Neural cell (in vitro differentiated cells): Measurements from ENCODE around the gene RAB3C. TPM values are rescaled to one million over a fixed set of nuclear protein-coding genes. Genes with fewer than 3 reads are reported as not detected.

ENCODE experiments used
- H2AFZ ChIP-seq: fragments of 200-600, 300-800 bp; sonication (generic), shearing (Covaris generic); 2 replicates; pipeline ENCODE4 v1.6.0; 2014; ENCODE audit warnings: low read depth, mild to moderate bottlenecking, antibody characterized with exemption, low read length, moderate library complexity
- H3F3A ChIP-seq: fragments of 200-600 bp; shearing (Covaris generic); 2 replicates; pipeline ENCODE4 v1.6.1; 2016; ENCODE audit warnings: mild to moderate bottlenecking, moderate library complexity, mixed read lengths, antibody characterized with exemption, low read length; ENCODE audit not compliant: insufficient read depth, poor library complexity, severe bottlenecking
- H3K27ac ChIP-seq: fragments of 200-600, 300-800 bp; sonication (generic), shearing (Covaris generic); 2 replicates; pipeline ENCODE4 v1.5.1; 2014; ENCODE audit warnings: mild to moderate bottlenecking, low read length, moderate library complexity
- H3K27me3 ChIP-seq: fragments of 300-800, 200-600 bp; sonication (generic), shearing (Covaris generic); 2 replicates; pipeline ENCODE4 v1.6.0; 2014; ENCODE audit warnings: mild to moderate bottlenecking, low read depth, low read length, moderate library complexity; ENCODE audit not compliant: insufficient read depth
- H3K36me3 ChIP-seq: fragments of 300-800, 200-600 bp; sonication (generic), shearing (Covaris generic); 2 replicates; pipeline ENCODE4 v1.5.1; 2014; ENCODE audit warnings: mild to moderate bottlenecking, antibody characterized with exemption, low read length, moderate library complexity; ENCODE audit not compliant: insufficient read depth
- H3K4me2 ChIP-seq: fragments of 300-800, 200-600 bp; sonication (generic), shearing (Covaris generic); 2 replicates; pipeline ENCODE4 v1.6.0; 2014; ENCODE audit warnings: mild to moderate bottlenecking, low read length
- H3K4me3 ChIP-seq: fragments of 300-800, 200-600 bp; sonication (generic), shearing (Covaris generic); 2 replicates; pipeline ENCODE4 v1.5.1; 2014; ENCODE audit warnings: mild to moderate bottlenecking, low read length, moderate library complexity
- H3K79me2 ChIP-seq: fragments of 200-600 bp; shearing (Covaris generic); replicated peaks from 2 replicates; pipeline ENCODE4 v1.6.0; 2014; ENCODE audit warnings: mild to moderate bottlenecking, low read length, moderate library complexity; ENCODE audit not compliant: insufficient read depth
- H3K9ac ChIP-seq: fragments of 300-800, 200-600 bp; sonication (generic), shearing (Covaris generic); 2 replicates; pipeline ENCODE4 v1.6.1; 2016; ENCODE audit warnings: mild to moderate bottlenecking, low read length, mixed read lengths
- H3K9me2 ChIP-seq: fragments of 200-600 bp; shearing (Covaris generic); 2 replicates; pipeline ENCODE4 v1.6.1; 2016; ENCODE audit warnings: mild to moderate bottlenecking, low read length, mixed read lengths; ENCODE audit not compliant: insufficient read depth
- H3K9me3 ChIP-seq: fragments of 200-600, 300-800 bp; sonication (generic), shearing (Covaris generic); 2 replicates; pipeline ENCODE4 v1.6.1; 2016; ENCODE audit warnings: mild to moderate bottlenecking, mixed run types, low read length, moderate library complexity, mixed read lengths
- H4K20me1 ChIP-seq: fragments of 200-600 bp; shearing (Covaris generic); 2 replicates; pipeline ENCODE4 v1.6.1; 2016; ENCODE audit warnings: mild to moderate bottlenecking, mixed run types; ENCODE audit not compliant: insufficient read depth
- CTCF ChIP-seq: fragments of 450-650 bp; IDR thresholded peaks from 2 replicates; pipeline ENCODE4 v1.5.1; 2014; ENCODE audit warnings: antibody characterized with exemption, mild to moderate bottlenecking, moderate library complexity; ENCODE audit not compliant: poor library complexity, severe bottlenecking
- EP300 ChIP-seq: fragments of 450-650 bp; conservative IDR thresholded peaks from 2 replicates; pipeline ENCODE4 v1.6.1; 2014; ENCODE audit warnings: antibody characterized with exemption, mild to moderate bottlenecking, moderate library complexity; ENCODE audit not compliant: poor library complexity, severe bottlenecking
- EZH2 ChIP-seq: fragments of 200-600, 300-800 bp; shearing (Covaris generic), sonication (generic); IDR thresholded peaks from 2 replicates; pipeline ENCODE4 v1.6.1; 2014; ENCODE audit warnings: antibody characterized with exemption, low read length, borderline replicate concordance, mild to moderate bottlenecking; ENCODE audit not compliant: insufficient read depth, poor library complexity, severe bottlenecking
- MXI1 ChIP-seq: fragments of 450-650 bp; conservative IDR thresholded peaks from 2 replicates; pipeline ENCODE4 v1.6.1; 2014; ENCODE audit warnings: antibody characterized with exemption, mild to moderate bottlenecking; ENCODE audit not compliant: poor library complexity, severe bottlenecking
- POLR2AphosphoS5 ChIP-seq: IDR thresholded peaks from 2 replicates; pipeline ENCODE4 v1.6.1; 2012
- RAD21 ChIP-seq: fragments of 450-650 bp; conservative IDR thresholded peaks from 2 replicates; pipeline ENCODE4 v1.6.1; 2014; ENCODE audit warnings: antibody characterized with exemption, mild to moderate bottlenecking, moderate library complexity
- REST ChIP-seq: IDR thresholded peaks from 2 replicates; pipeline ENCODE4 v1.6.1; 2012; ENCODE audit warnings: borderline replicate concordance
- SMC3 ChIP-seq: fragments of 450-650 bp; conservative IDR thresholded peaks from 2 replicates; pipeline ENCODE4 v1.6.1; 2014; ENCODE audit warnings: antibody characterized with exemption, mild to moderate bottlenecking, moderate library complexity; ENCODE audit not compliant: poor library complexity
- TAF1 ChIP-seq: IDR thresholded peaks from 2 replicates; pipeline ENCODE4 v1.6.1; 2012; ENCODE audit warnings: low read depth
- polyA plus RNA-seq: library from polyadenylated mRNA; depleted of rRNA; stranded (reverse); fragments of >200 nt; gene quantifications from 2 replicates; pipeline ENCODE4 v1.2.3, GENCODE V29; 2014

RAB3C gene
- polyA plus RNA-seq, 1 donor from 2014 or later, result 94.3 TPM

GRCh38 chr5:58860680-58861079, 277.8 kb downstream of the RAB3C start:
- no peaks in the 10 kb centered on the region for H3K79me2 ChIP-seq
- H3K27ac ChIP-seq, result no peak overlapping the region
- H3F3A ChIP-seq, result no peaks in the 10 kb centered on the region
- no peaks in the 10 kb centered on the region for H3K36me3 ChIP-seq
- no peaks in the 10 kb centered on the region for H3K9me3 ChIP-seq
- H2AFZ ChIP-seq, result no peak overlapping the region
- H3K4me2 ChIP-seq, result no peak overlapping the region
- TF ChIP-seq TAF1 (no peak), RAD21 (no peak), SMC3 (no peak), EP300 (no peak), POLR2AphosphoS5 (no peak)
- H3K9ac ChIP-seq, result no peak overlapping the region
- H3K9me2 ChIP-seq, result no peaks in the 10 kb centered on the region
- no peaks in the 10 kb centered on the region for H4K20me1 ChIP-seq
- no peak overlapping the region for H3K4me3 ChIP-seq
- H3K27me3 ChIP-seq, result no peaks in the 10 kb centered on the region

- Histone ChIP-seq H3K27me3 (no peaks in the 10 kb centered on the region), H3K27ac (no peak overlapping the region), H3K9me2 (no peaks in the 10 kb centered on the region), H3K4me3 (no peak overlapping the region), H3K36me3 (no peaks in the 10 kb centered on the region), H3K9ac (no peak overlapping the region), H3K79me2 (no peaks in the 10 kb centered on the region), H3F3A (no peaks in the 10 kb centered on the region), H2AFZ (no peak overlapping the region), H3K4me2 (no peak overlapping the region), H3K9me3 (no peaks in the 10 kb centered on the region), H4K20me1 (no peaks in the 10 kb centered on the region)
- TF ChIP-seq CTCF, result no peak
- no peak for TF ChIP-seq RAD21
- no peak for TF ChIP-seq POLR2AphosphoS5
- no peak for TF ChIP-seq EZH2
- TF ChIP-seq REST, result no peak
These were observed 286.1 kb downstream of the RAB3C start for GRCh38 chr5:58868931-58869330.

GRCh38 chr5:58871648-58872242, 288.9 kb downstream of the RAB3C start:
- Histone ChIP-seq H3K9ac (no peak overlapping the region), H3K27ac (no peak overlapping the region), H3K9me2 (no peaks in the 10 kb centered on the region), H3K9me3 (no peaks in the 10 kb centered on the region), H3F3A (no peaks in the 10 kb centered on the region), H3K4me3 (no peak overlapping the region), H3K4me2 (no peak overlapping the region), H2AFZ (no peak overlapping the region), H3K79me2 (no peaks in the 10 kb centered on the region), H4K20me1 (no peaks in the 10 kb centered on the region), H3K27me3 (no peaks in the 10 kb centered on the region), H3K36me3 (no peaks in the 10 kb centered on the region)
- TF ChIP-seq RAD21 (peak; percentile 54), EZH2 (no peak), SMC3 (peak; percentile 73), EP300 (no peak), TAF1 (no peak), REST (no peak), POLR2AphosphoS5 (no peak), MXI1 (no peak), CTCF (peak; percentile 62)
